HepG2 (cell line): ENCODE data around the gene FOXK2. TPM values are rescaled to one million over a fixed set of nuclear protein-coding genes. Genes with fewer than 3 reads are reported as not detected.

ENCODE experiments used
- ATAC-seq: fragments of 200-7000 bp; cut with Tn5 transposase; 3 replicates; pipeline ENCODE4 v1.9.1; 2020; ENCODE audit warnings: mild to moderate bottlenecking, moderate library complexity
- BruUV-seq: library from RNA; stranded (reverse); fragments of 400-500 nt; replicated peaks from 2 replicates; lab custom pipeline; 2021; lab: Mats Ljungman, UMichigan
- CTCF ChIA-PET: fragments of 300-600 bp; formaldehyde crosslinking; extraction: SDS; loops from one replicate; lab custom pipeline; 2021; ENCODE audit warnings: low total read pairs, inconsistent platforms, low intra/inter-chr PET ratio; lab: Yijun Ruan, JAX
- POLR2A ChIA-PET: fragments of 350-600 bp; sonication (Branson Sonifier 250); formaldehyde crosslinking; loops from one replicate; lab custom pipeline; 2020; ENCODE audit warnings: antibody characterized with exemption, inconsistent platforms; lab: Yijun Ruan, JAX
- DNase-seq: peaks from one replicate; pipeline ENCODE4 v3.0.0-alpha.2; 2015; ENCODE audit warnings: low spot score
- FAIRE-seq: peaks from 3 replicates; lab custom pipeline; 2011; peaks lifted over from hg19 to GRCh38; lab: Jason Lieb, UNC
- H2AFZ ChIP-seq: one replicate; pipeline ENCODE4 v1.6.1; 2011; ENCODE audit warnings: low read length, inconsistent platforms
- H3K27ac ChIP-seq: fragments of 300-600 bp; 3 replicates; pipeline ENCODE4 v1.8.0; 2011; ENCODE audit warnings: mixed run types, mild to moderate bottlenecking, mixed read lengths, low read length, inconsistent platforms; ENCODE audit not compliant: insufficient read depth; ENCODE audit errors: extremely low read length
- H3K27me3 ChIP-seq, 2 experiments: fragments of 200-600 bp in 1 of 2; 2 replicates in 1 of 2; 3 replicates in 1 of 2; pipeline versions ENCODE4 v1.6.0 to v1.8.0; 2011; ENCODE audit warnings: low read length in 2 of 2, mild to moderate bottlenecking in 2 of 2, moderate library complexity in 2 of 2, inconsistent platforms in 1 of 2; ENCODE audit not compliant: insufficient read depth in 2 of 2, control insufficient read depth in 1 of 2
- H3K36me3 ChIP-seq, 2 experiments: fragments of 200-600 bp in 1 of 2; replicated peaks in 1 of 2; 2 replicates in 1 of 2; 3 replicates in 1 of 2; pipeline versions ENCODE4 v1.5.1 to v1.8.0; 2011; ENCODE audit warnings: low read length in 2 of 2, inconsistent platforms in 1 of 2; ENCODE audit not compliant: insufficient read depth in 2 of 2, control insufficient read depth in 1 of 2
- H3K4me1 ChIP-seq: 2 replicates; pipeline ENCODE4 v1.5.1; 2012; ENCODE audit warnings: low read length, inconsistent platforms; ENCODE audit not compliant: insufficient read depth
- H3K4me2 ChIP-seq: 2 replicates; pipeline ENCODE4 v1.6.0; 2011; ENCODE audit warnings: low read depth, low read length, inconsistent platforms
- H3K4me3 ChIP-seq, 3 experiments: fragments of 200-600 bp in 1 of 3; sonication (generic), shearing (Covaris generic) in 1 of 3; replicated peaks in 1 of 3; 2 replicates each; pipeline ENCODE4 v1.5.1; 2011 to 2016; ENCODE audit warnings: low read length in 3 of 3, inconsistent platforms in 2 of 3, low read depth in 2 of 3, mild to moderate bottlenecking in 2 of 3, control low read depth in 1 of 3, mixed read lengths in 1 of 3; ENCODE audit not compliant: insufficient read depth in 1 of 3
- H3K79me2 ChIP-seq: one replicate; pipeline ENCODE4 v1.6.1; 2011; ENCODE audit warnings: low read length, inconsistent platforms; ENCODE audit not compliant: insufficient read depth
- H3K9ac ChIP-seq: 2 replicates; pipeline ENCODE4 v1.6.0; 2011; ENCODE audit warnings: mild to moderate bottlenecking, low read depth, low read length, inconsistent platforms; ENCODE audit not compliant: insufficient read depth
- H3K9me3 ChIP-seq: 2 replicates; pipeline ENCODE4 v1.5.1; 2012; ENCODE audit warnings: mild to moderate bottlenecking, low read length
- H4K20me1 ChIP-seq: 2 replicates; pipeline ENCODE4 v1.6.0; 2011; ENCODE audit warnings: inconsistent platforms, mild to moderate bottlenecking, low read length, moderate library complexity; ENCODE audit not compliant: insufficient read depth
- ARNTL ChIP-seq: sonication (generic); formaldehyde crosslinking; IDR thresholded peaks from 2 replicates; pipeline ENCODE4 v1.4.0; 2020; ENCODE audit warnings: mild to moderate bottlenecking, missing genetic modification reagents
- MEF2D ChIP-seq: sonication (generic); formaldehyde crosslinking; IDR thresholded peaks from 2 replicates; pipeline ENCODE4 v1.5.1; 2020; ENCODE audit warnings: mild to moderate bottlenecking, missing genetic modification reagents
- MLLT10 ChIP-seq: sonication (generic); formaldehyde crosslinking; IDR thresholded peaks from 2 replicates; pipeline ENCODE4 v1.4.0; 2020; ENCODE audit warnings: missing genetic modification reagents
- NPAS2 ChIP-seq: sonication (generic); formaldehyde crosslinking; IDR thresholded peaks from 2 replicates; pipeline ENCODE4 v1.8.0; 2022; ENCODE audit warnings: mild to moderate bottlenecking, missing genetic modification reagents, borderline replicate concordance
- NR2F2 ChIP-seq: IDR thresholded peaks from 2 replicates; pipeline ENCODE4 v1.6.1; 2012; ENCODE audit warnings: low read depth, inconsistent platforms, borderline replicate concordance
- PTBP1 ChIP-seq: fragments of 200-400 bp; formaldehyde crosslinking; IDR thresholded peaks from 2 replicates; pipeline ENCODE4 v1.6.1; 2018; ENCODE audit warnings: low read length, low read depth; ENCODE audit not compliant: poor library complexity, severe bottlenecking
- RBM22 ChIP-seq: fragments of 200-400 bp; formaldehyde crosslinking; optimal IDR thresholded peaks from 2 replicates; pipeline ENCODE3; 2017; ENCODE audit warnings: mild to moderate bottlenecking, low read length, moderate library complexity
- SIX1 ChIP-seq: sonication (generic); formaldehyde crosslinking; IDR thresholded peaks from 2 replicates; pipeline ENCODE4 v1.4.0; 2020; ENCODE audit warnings: missing genetic modification reagents, borderline replicate concordance
- SNAI1 ChIP-seq: sonication (generic); formaldehyde crosslinking; IDR thresholded peaks from 2 replicates; pipeline ENCODE4 v1.5.0; 2020; ENCODE audit warnings: mild to moderate bottlenecking, missing genetic modification reagents, borderline replicate concordance
- SUZ12 ChIP-seq: fragments of 150-350 bp; IDR thresholded peaks from 2 replicates; pipeline ENCODE4 v1.6.1; 2014; ENCODE audit warnings: low read depth, low read length
- ZFP36 ChIP-seq: fragments of 150-350 bp; IDR thresholded peaks from 2 replicates; pipeline ENCODE4 v1.6.1; 2018; ENCODE audit warnings: borderline replicate concordance, low read length, low read depth; ENCODE audit not compliant: partially characterized antibody
- ZFP41 ChIP-seq: sonication (generic); formaldehyde crosslinking; IDR thresholded peaks from 2 replicates; pipeline ENCODE4 v1.4.0; 2020; ENCODE audit warnings: mild to moderate bottlenecking, missing genetic modification reagents, borderline replicate concordance
- ZFYVE20 ChIP-seq: sonication (generic); formaldehyde crosslinking; IDR thresholded peaks from 2 replicates; pipeline ENCODE4 v1.8.0; 2023; ENCODE audit warnings: low read depth, mild to moderate bottlenecking, moderate library complexity, missing genetic modification reagents, borderline replicate concordance
- ZNF296 ChIP-seq: sonication (generic); formaldehyde crosslinking; conservative IDR thresholded peaks from 2 replicates; pipeline ENCODE4 v1.5.0; 2020; ENCODE audit warnings: mild to moderate bottlenecking, missing genetic modification reagents
- ZNF552 ChIP-seq: sonication (generic); formaldehyde crosslinking; IDR thresholded peaks from 2 replicates; pipeline ENCODE4 v1.9.0; 2022; ENCODE audit warnings: missing genetic modification reagents, mild to moderate bottlenecking, borderline replicate concordance
- ZNF562 ChIP-seq: sonication (generic); formaldehyde crosslinking; IDR thresholded peaks from 2 replicates; pipeline ENCODE4 v1.8.0; 2022; ENCODE audit warnings: missing genetic modification reagents, borderline replicate concordance
- ZNF569 ChIP-seq: sonication (generic); formaldehyde crosslinking; IDR thresholded peaks from 2 replicates; pipeline ENCODE4 v1.5.0; 2020; ENCODE audit warnings: mild to moderate bottlenecking, missing genetic modification reagents, moderate library complexity, borderline replicate concordance
- ZNF598 ChIP-seq: sonication (generic); formaldehyde crosslinking; IDR thresholded peaks from 2 replicates; pipeline ENCODE4 v1.5.1; 2020; ENCODE audit warnings: mild to moderate bottlenecking, missing genetic modification reagents, borderline replicate concordance
- ZNF605 ChIP-seq: sonication (generic); formaldehyde crosslinking; IDR thresholded peaks from 2 replicates; pipeline ENCODE4 v1.8.0; 2022; ENCODE audit warnings: mild to moderate bottlenecking, missing genetic modification reagents
- ZNF670 ChIP-seq: sonication (generic); formaldehyde crosslinking; IDR thresholded peaks from 2 replicates; pipeline ENCODE4 v1.8.0; 2022; ENCODE audit warnings: mild to moderate bottlenecking, missing genetic modification reagents, borderline replicate concordance
- ZNF7 ChIP-seq: IDR thresholded peaks from 2 replicates; pipeline ENCODE4 v1.6.1; 2016; ENCODE audit warnings: missing biosample characterization, missing genetic modification reagents
- WGBS: methylation state at CpG from one replicate; pipeline ENCODE4 v1.1.6; 2017; ENCODE audit warnings: low lambda C conversion rate; 5-methylcytosine and 5-hydroxymethylcytosine counted together
- in situ Hi-C: cut with HindIII; loops from 2 replicates; pipeline ENCODE4 v1.10.0; 2017; ENCODE audit warnings: low pct_unique_long_range_greater_than_20kb; ENCODE audit not compliant: extremely low pct_ligation_motif_present
- intact Hi-C: fragments of 100-400 bp; cut with micrococcal nuclease; formaldehyde crosslinking; loops from one replicate; pipeline ENCODE4 v1.10.0; 2022; ENCODE audit not compliant: unreplicated experiment
- polyA plus RNA-seq, 8 experiments: library from polyadenylated mRNA; depleted of rRNA in 3 of 8; stranded (reverse) in 7 of 8; unstranded in 1 of 8; fragments of >200 nt; fragmentation: Illumina TruSeq in 4 of 8; extraction: Trizol in 4 of 8; gene quantifications; 2 replicates each; pipeline versions ENCODE4 v1.2.1 to v1.2.3, GENCODE V29; 2011 to 2016; ENCODE audit warnings: low read depth in 4 of 8, missing spikeins in 1 of 8, mixed read lengths in 1 of 8; ENCODE audit not compliant: insufficient read depth in 1 of 8
- total RNA-seq, 5 experiments: library from RNA; depleted of rRNA; stranded (reverse); fragments of >200 nt; fragmentation: Illumina TruSeq; extraction: Trizol; gene quantifications; 2 replicates each; pipeline ENCODE4 v1.2.3, GENCODE V29; 2016; ENCODE audit warnings: low read depth in 1 of 5

The FOXK2 gene
- total and polyA plus RNA-seq, 2 of the 13 experiments (the other 11 are each of a cell fraction or from before 2014, with no cell fraction given), result 67.1 to 67.2 TPM

DNA sequence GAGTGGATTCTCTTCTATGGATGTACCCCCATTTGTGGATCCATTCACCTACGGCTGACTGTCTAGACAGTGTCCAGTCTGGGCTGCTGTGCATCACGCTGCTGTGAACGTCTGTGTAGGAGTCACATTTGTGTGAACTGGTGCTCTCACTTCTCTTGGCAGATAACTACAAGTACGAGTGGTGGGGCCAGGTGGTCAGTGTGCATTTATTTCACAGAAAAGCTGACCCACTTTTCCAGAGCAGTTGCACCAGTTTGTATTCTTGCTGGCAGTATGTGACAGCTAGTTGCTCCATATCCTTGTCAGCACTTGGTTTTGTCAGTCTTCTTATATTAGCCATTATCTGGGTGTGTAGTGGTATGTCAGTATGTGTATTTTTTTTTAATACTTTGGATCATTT, 28.4 kb downstream of the FOXK2 start:
- FAIRE-seq (no peak), ATAC-seq (no peak), DNase-seq (no peak)
- H3K27ac ChIP-seq, result no peak overlapping the region
- POLR2A ChIA-PET, result no interaction called here
- intact Hi-C loops, result no loop called here
- H4K20me1 ChIP-seq, result peaks cover 94% of the 10 kb centered on the region
- H3K4me3 ChIP-seq, result no peak overlapping the region
- H2AFZ ChIP-seq, result no peak overlapping the region
- WGBS, result 93% methylated on average over 4 of the region's 4 CpGs
- no peak overlapping the region for H3K4me2 ChIP-seq
- no peak overlapping the region for H3K9ac ChIP-seq
- H3K9me3 ChIP-seq, result no peaks in the 10 kb centered on the region
- H3K36me3 ChIP-seq, result peaks cover 2 to 6% of the 10 kb centered on the region in 2 experiments; a peak in 2 of 5 replicates
- peaks cover 71% of the 10 kb centered on the region for H3K4me1 ChIP-seq
- TF ChIP-seq PTBP1 (no peak), ZFYVE20 (CRISPR knock-in tag) (no peak), ZNF598 (CRISPR knock-in tag) (no peak), RBM22 (peak; percentile 87), ARNTL (CRISPR knock-in tag) (no peak), SUZ12 (no peak), SIX1 (CRISPR knock-in tag) (no peak), NR2F2 (no peak), ZFP36 (peak; percentile 59), ZNF569 (CRISPR knock-in tag) (no peak), ZNF605 (no peak), ZNF296 (no peak), MLLT10 (no peak), ZNF552 (CRISPR knock-in tag) (no peak), SNAI1 (no peak), ZFP41 (CRISPR knock-in tag) (no peak), ZNF562 (CRISPR knock-in tag) (no peak), NPAS2 (CRISPR knock-in tag) (no peak), ZNF670 (no peak), MEF2D (no peak), ZNF7 (CRISPR knock-in tag) (peak; percentile 100)
- TF ChIP-seq, all 625 proteins: peak for 3
- Histone ChIP-seq H3K27me3 (no peaks in the 10 kb centered on the region), H3K79me2 (peaks cover 94% of the 10 kb centered on the region)
- BruUV-seq, result no TSS peak
- in situ Hi-C loops, result no loop called here
- CTCF ChIA-PET, result no interaction called here
